ENCODE results near the gene TH. TPM values are rescaled to one million over a fixed set of nuclear protein-coding genes. Genes with fewer than 3 reads are reported as not detected.

TH gene
- polyA plus RNA-seq, 1 donor from 2014 or later = 3.6 TPM

DNA sequence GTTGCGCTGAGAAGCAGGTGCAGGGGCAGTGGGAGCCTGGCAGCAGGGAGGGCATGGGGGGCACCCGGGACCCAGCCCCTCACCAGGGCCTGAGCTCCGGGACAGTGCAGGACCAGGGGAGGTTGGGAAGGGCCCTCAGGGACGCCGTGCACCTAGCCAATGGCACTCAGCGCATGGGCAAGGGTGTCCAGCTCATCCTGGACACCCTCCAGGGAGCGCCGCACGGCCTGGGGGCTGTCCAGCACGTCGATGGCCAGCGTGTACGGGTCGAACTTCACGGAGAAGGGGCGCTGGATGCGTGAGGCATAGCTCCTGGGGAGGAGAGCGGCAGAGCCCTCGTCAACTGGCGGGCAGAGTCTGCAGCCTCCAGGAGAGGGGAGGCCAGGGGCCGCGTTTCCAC lies 7.5 kb downstream of the TH start:
- Histone ChIP-seq H4K20me1 (ENCODE audit: insufficient read depth) (no peaks in the 10 kb centered on the region), H3K36me3 (ENCODE audit: insufficient read depth, low read length) (no peaks in the 10 kb centered on the region), H3K4me2 (ENCODE audit: low read length) (no peak overlapping the region), H3K9ac (ENCODE audit: low read length) (no peak overlapping the region), H3K27ac (ENCODE audit: low read length) (no peak overlapping the region), H2AFZ (ENCODE audit: low read depth, low read length) (no peak overlapping the region), H3K9me3 (ENCODE audit: low read length) (no peaks in the 10 kb centered on the region), H3F3A (ENCODE audit: insufficient read depth, low read length, poor library complexity, severe bottlenecking) (no peaks in the 10 kb centered on the region), H3K27me3 (ENCODE audit: insufficient read depth, low read depth, low read length) (no peaks in the 10 kb centered on the region), H3K79me2 (replicated peaks; ENCODE audit: insufficient read depth, low read length) (no peaks in the 10 kb centered on the region), H3K4me3 (ENCODE audit: low read length) (no peak overlapping the region), H3K9me2 (ENCODE audit: insufficient read depth, low read length) (no peaks in the 10 kb centered on the region)
- no peak for TF ChIP-seq EZH2 (IDR thresholded peaks at IDR 0.05; ENCODE audit: borderline replicate concordance, insufficient read depth, low read length, poor library complexity, severe bottlenecking)

DNA sequence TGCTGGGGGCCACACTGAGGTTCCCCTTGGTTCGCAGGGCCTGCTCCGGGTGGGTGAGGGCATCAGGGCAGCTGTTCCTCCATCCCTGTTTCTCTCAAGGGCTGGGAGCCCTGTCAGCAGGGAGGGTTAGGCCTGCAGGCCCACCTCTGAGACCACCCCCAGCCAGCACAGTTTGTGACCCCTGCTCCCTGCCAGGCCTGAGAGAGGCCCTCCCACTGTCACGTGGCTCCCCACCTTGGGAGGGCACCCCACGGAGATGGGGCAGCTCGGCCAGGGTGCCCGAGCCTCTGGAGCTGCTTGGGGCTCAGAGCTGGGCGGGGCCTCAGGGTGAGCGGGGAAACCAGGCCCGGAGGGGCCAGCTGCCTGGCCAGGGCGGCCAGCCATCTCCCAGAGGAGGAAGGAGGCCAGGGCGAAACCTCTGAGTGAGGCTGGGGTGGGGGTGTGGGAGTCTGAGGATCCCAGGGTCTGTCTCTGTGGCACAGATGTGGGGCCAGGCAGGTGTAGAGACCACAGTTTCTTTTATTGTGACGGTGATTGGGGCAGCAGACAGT lies 8.1 kb downstream of the TH start:
- H3K9ac ChIP-seq (ENCODE audit: low read length) = no peak overlapping the region
- TF ChIP-seq, protein P1, sequence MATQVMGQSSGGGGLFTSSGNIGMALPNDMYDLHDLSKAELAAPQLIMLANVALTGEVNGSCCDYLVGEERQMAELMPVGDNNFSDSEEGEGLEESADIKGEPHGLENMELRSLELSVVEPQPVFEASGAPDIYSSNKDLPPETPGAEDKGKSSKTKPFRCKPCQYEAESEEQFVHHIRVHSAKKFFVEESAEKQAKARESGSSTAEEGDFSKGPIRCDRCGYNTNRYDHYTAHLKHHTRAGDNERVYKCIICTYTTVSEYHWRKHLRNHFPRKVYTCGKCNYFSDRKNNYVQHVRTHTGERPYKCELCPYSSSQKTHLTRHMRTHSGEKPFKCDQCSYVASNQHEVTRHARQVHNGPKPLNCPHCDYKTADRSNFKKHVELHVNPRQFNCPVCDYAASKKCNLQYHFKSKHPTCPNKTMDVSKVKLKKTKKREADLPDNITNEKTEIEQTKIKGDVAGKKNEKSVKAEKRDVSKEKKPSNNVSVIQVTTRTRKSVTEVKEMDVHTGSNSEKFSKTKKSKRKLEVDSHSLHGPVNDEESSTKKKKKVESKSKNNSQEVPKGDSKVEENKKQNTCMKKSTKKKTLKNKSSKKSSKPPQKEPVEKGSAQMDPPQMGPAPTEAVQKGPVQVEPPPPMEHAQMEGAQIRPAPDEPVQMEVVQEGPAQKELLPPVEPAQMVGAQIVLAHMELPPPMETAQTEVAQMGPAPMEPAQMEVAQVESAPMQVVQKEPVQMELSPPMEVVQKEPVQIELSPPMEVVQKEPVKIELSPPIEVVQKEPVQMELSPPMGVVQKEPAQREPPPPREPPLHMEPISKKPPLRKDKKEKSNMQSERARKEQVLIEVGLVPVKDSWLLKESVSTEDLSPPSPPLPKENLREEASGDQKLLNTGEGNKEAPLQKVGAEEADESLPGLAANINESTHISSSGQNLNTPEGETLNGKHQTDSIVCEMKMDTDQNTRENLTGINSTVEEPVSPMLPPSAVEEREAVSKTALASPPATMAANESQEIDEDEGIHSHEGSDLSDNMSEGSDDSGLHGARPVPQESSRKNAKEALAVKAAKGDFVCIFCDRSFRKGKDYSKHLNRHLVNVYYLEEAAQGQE (IDR thresholded peaks at IDR 0.05; ENCODE audit: borderline replicate concordance) = no peak
- TF ChIP-seq EZH2 (IDR thresholded peaks at IDR 0.05; ENCODE audit: borderline replicate concordance, insufficient read depth, low read length, poor library complexity, severe bottlenecking) = no peak
- no peak for TF ChIP-seq POLR2AphosphoS5 (IDR thresholded peaks at IDR 0.05)
- no peak for TF ChIP-seq CTCF (IDR thresholded peaks at IDR 0.05; ENCODE audit: poor library complexity, severe bottlenecking)
- no peak for TF ChIP-seq TAF1 (IDR thresholded peaks at IDR 0.05; ENCODE audit: low read depth)
- TF ChIP-seq RAD21 (conservative IDR thresholded peaks at IDR 0.05) = no peak
- TF ChIP-seq SMC3 (conservative IDR thresholded peaks at IDR 0.05; ENCODE audit: poor library complexity) = no peak
- no peak for TF ChIP-seq EP300 (conservative IDR thresholded peaks at IDR 0.05; ENCODE audit: poor library complexity, severe bottlenecking)
- no peak for TF ChIP-seq MXI1 (conservative IDR thresholded peaks at IDR 0.05; ENCODE audit: poor library complexity, severe bottlenecking)
- H3F3A ChIP-seq (ENCODE audit: insufficient read depth, low read length, poor library complexity, severe bottlenecking) = no peaks in the 10 kb centered on the region
- H3K4me2 ChIP-seq (ENCODE audit: low read length) = no peak overlapping the region
- H3K9me2 ChIP-seq (ENCODE audit: insufficient read depth, low read length) = no peaks in the 10 kb centered on the region
- no peaks in the 10 kb centered on the region for H3K27me3 ChIP-seq (ENCODE audit: insufficient read depth, low read depth, low read length)
- no peaks in the 10 kb centered on the region for H3K9me3 ChIP-seq (ENCODE audit: low read length)
- no peak overlapping the region for H3K4me3 ChIP-seq (ENCODE audit: low read length)
- no peaks in the 10 kb centered on the region for H3K79me2 ChIP-seq (replicated peaks; ENCODE audit: insufficient read depth, low read length)
- no peak overlapping the region for H2AFZ ChIP-seq (ENCODE audit: low read depth, low read length)
- H4K20me1 ChIP-seq (ENCODE audit: insufficient read depth) = no peaks in the 10 kb centered on the region
- H3K27ac ChIP-seq (ENCODE audit: low read length) = no peak overlapping the region
- H3K36me3 ChIP-seq (ENCODE audit: insufficient read depth, low read length) = no peaks in the 10 kb centered on the region
